ENCODE data around the gene KCNQ1. TPM values are rescaled to one million over a fixed set of nuclear protein-coding genes. Genes with fewer than 3 reads are reported as not detected.

Gene KCNQ1
- total and polyA plus RNA-seq, 2 experiments from 2014 or later: not detected

- TF ChIP-seq EZH2phosphoT487 (IDR thresholded peaks at IDR 0.05; ENCODE audit: insufficient read depth, low read depth): no peak
- no peak for TF ChIP-seq EZH2 (IDR thresholded peaks at IDR 0.05; ENCODE audit: insufficient read depth, poor library complexity, severe bottlenecking)
Measured at GRCh38 chr11:2459016-2459725, 14.4 kb downstream of the KCNQ1 start.

GRCh38 chr11:2459796-2460531, 15.2 kb downstream of the KCNQ1 start:
- no peak overlapping the region for H3K4me3 ChIP-seq
- H3K27me3 ChIP-seq (replicated peaks; ENCODE audit: insufficient read depth): peaks cover 11% of the 10 kb centered on the region; the same call in 1 of the 2 replicates
- in situ Hi-C loops (cut with MboI): no loop called here
- DNase-seq: no peak
- no peaks in the 10 kb centered on the region for H3K36me3 ChIP-seq (ENCODE audit: low read depth)
- H4K20me1 ChIP-seq (ENCODE audit: insufficient read depth): no peaks in the 10 kb centered on the region
- no peak overlapping the region for H3K4me2 ChIP-seq (ENCODE audit: unreplicated experiment)
- H3K9ac ChIP-seq: no peak overlapping the region
- no peaks in the 10 kb centered on the region for H3K9me3 ChIP-seq (ENCODE audit: low read depth)
- no peaks in the 10 kb centered on the region for H3F3A ChIP-seq (ENCODE audit: insufficient read depth)
- no peaks in the 10 kb centered on the region for H3K4me1 ChIP-seq (ENCODE audit: insufficient read depth)
- H3K9me2 ChIP-seq (ENCODE audit: insufficient read depth): no peaks in the 10 kb centered on the region
- WGBS, 2 experiments (ENCODE audit: low coverage in 1 of 2, low lambda C conversion rate in 2 of 2, missing lambda C conversion rate in 2 of 2): 57 to 66% methylated on average over 12 of the region's 13 CpGs
- H3K27ac ChIP-seq: no peak overlapping the region
- no peaks in the 10 kb centered on the region for H3K79me2 ChIP-seq (ENCODE audit: insufficient read depth)
- no peak for TF ChIP-seq EZH2phosphoT487 (IDR thresholded peaks at IDR 0.05; ENCODE audit: insufficient read depth, low read depth)
- no peak for TF ChIP-seq EZH2 (IDR thresholded peaks at IDR 0.05; ENCODE audit: insufficient read depth, poor library complexity, severe bottlenecking)
- no peak overlapping the region for H2AFZ ChIP-seq

More at GRCh38 chr11:2459016-2459725, 14.4 kb downstream of the KCNQ1 start:
- Histone ChIP-seq H3K9me2 (ENCODE audit: insufficient read depth) (no peaks in the 10 kb centered on the region), H3K9me3 (ENCODE audit: low read depth) (no peaks in the 10 kb centered on the region), H2AFZ (no peak overlapping the region), H3K4me3 (no peak overlapping the region), H3K36me3 (ENCODE audit: low read depth) (no peaks in the 10 kb centered on the region), H3K27me3 (replicated peaks; ENCODE audit: insufficient read depth) (peaks cover 13% of the 10 kb centered on the region; the same call in 1 of the 2 replicates), H3K9ac (no peak overlapping the region), H3K4me1 (ENCODE audit: insufficient read depth) (no peaks in the 10 kb centered on the region), H3K4me2 (ENCODE audit: unreplicated experiment) (no peak overlapping the region), H4K20me1 (ENCODE audit: insufficient read depth) (no peaks in the 10 kb centered on the region), H3K79me2 (ENCODE audit: insufficient read depth) (no peaks in the 10 kb centered on the region), H3F3A (ENCODE audit: insufficient read depth) (no peaks in the 10 kb centered on the region), H3K27ac (no peak overlapping the region)
- in situ Hi-C loops (cut with MboI): no loop called here
- WGBS, 2 experiments (ENCODE audit: low coverage in 1 of 2, low lambda C conversion rate in 2 of 2, missing lambda C conversion rate in 2 of 2): 48% methylated on average over 18 to 20 of the region's 20 CpGs
- DNase-seq: no peak

- Histone ChIP-seq H3K9ac (no peak overlapping the region), H3K4me1 (ENCODE audit: insufficient read depth) (no peaks in the 10 kb centered on the region), H4K20me1 (ENCODE audit: insufficient read depth) (no peaks in the 10 kb centered on the region), H3K4me3 (no peak overlapping the region), H3K9me2 (ENCODE audit: insufficient read depth) (no peaks in the 10 kb centered on the region), H3K79me2 (ENCODE audit: insufficient read depth) (no peaks in the 10 kb centered on the region), H3K36me3 (ENCODE audit: low read depth) (no peaks in the 10 kb centered on the region), H3K9me3 (ENCODE audit: low read depth) (no peaks in the 10 kb centered on the region), H3F3A (ENCODE audit: insufficient read depth) (no peaks in the 10 kb centered on the region), H3K4me2 (ENCODE audit: unreplicated experiment) (no peak overlapping the region), H3K27me3 (replicated peaks; ENCODE audit: insufficient read depth) (0 out of 2 replicates have a peak, but pooled peaks cover 8% of the 10 kb centered on the region), H3K27ac (no peak overlapping the region), H2AFZ (no peak overlapping the region)
- TF ChIP-seq EZH2 (IDR thresholded peaks at IDR 0.05; ENCODE audit: insufficient read depth, poor library complexity, severe bottlenecking): no peak
- no peak for TF ChIP-seq EZH2phosphoT487 (IDR thresholded peaks at IDR 0.05; ENCODE audit: insufficient read depth, low read depth)
- 52 to 59% methylated on average over 15 of the region's 15 CpGs for WGBS, 2 experiments (ENCODE audit: low coverage in 1 of 2, low lambda C conversion rate in 2 of 2, missing lambda C conversion rate in 2 of 2)
- in situ Hi-C loops (cut with MboI): no loop called here
- no peak for DNase-seq
Measured at GRCh38 chr11:2460540-2461252, 15.9 kb downstream of the KCNQ1 start.

GRCh38 chr11:2461253-2461955, 16.6 kb downstream of the KCNQ1 start:
- Histone ChIP-seq H3K27ac (no peak overlapping the region), H3K79me2 (ENCODE audit: insufficient read depth) (no peaks in the 10 kb centered on the region), H3K27me3 (replicated peaks; ENCODE audit: insufficient read depth) (peaks cover 13% of the 10 kb centered on the region; the same call in 1 of the 2 replicates)

More at GRCh38 chr11:2461253-2461955, 16.6 kb downstream of the KCNQ1 start:
- no peak for DNase-seq
- no peaks in the 10 kb centered on the region for H3K4me1 ChIP-seq (ENCODE audit: insufficient read depth)
- no peaks in the 10 kb centered on the region for H3K9me3 ChIP-seq (ENCODE audit: low read depth)
- TF ChIP-seq EZH2 (IDR thresholded peaks at IDR 0.05; ENCODE audit: insufficient read depth, poor library complexity, severe bottlenecking) (no peak), EZH2phosphoT487 (IDR thresholded peaks at IDR 0.05; ENCODE audit: insufficient read depth, low read depth) (no peak)
- H3K9me2 ChIP-seq (ENCODE audit: insufficient read depth): no peaks in the 10 kb centered on the region
- 61 to 63% methylated on average over 12 to 17 of the region's 17 CpGs for WGBS, 2 experiments (ENCODE audit: low coverage in 1 of 2, low lambda C conversion rate in 2 of 2, missing lambda C conversion rate in 2 of 2)
- H3K4me2 ChIP-seq (ENCODE audit: unreplicated experiment): no peak overlapping the region
- no peaks in the 10 kb centered on the region for H3F3A ChIP-seq (ENCODE audit: insufficient read depth)
- in situ Hi-C loops (cut with MboI): no loop called here
- H2AFZ ChIP-seq: no peak overlapping the region
- H4K20me1 ChIP-seq (ENCODE audit: insufficient read depth): no peaks in the 10 kb centered on the region
- H3K4me3 ChIP-seq: no peak overlapping the region
- no peak overlapping the region for H3K9ac ChIP-seq
- H3K36me3 ChIP-seq (ENCODE audit: low read depth): no peaks in the 10 kb centered on the region
